ENCODE measurements around the gene TBL1XR1. TPM values are rescaled to one million over a fixed set of nuclear protein-coding genes. Genes with fewer than 3 reads are reported as not detected.

The TBL1XR1 gene
- total and polyA plus RNA-seq, 2 of the 4 experiments (the other 2 are of a cell fraction) = 25.2 to 170 TPM

- peak overlapping the region; percentile 45; the same call in 1 of the 2 replicates for H2BK20ac ChIP-seq (ENCODE audit: low read depth, low read length)
- H3K9me1 ChIP-seq (ENCODE audit: insufficient read depth, low read length) = no peaks in the 10 kb centered on the region
- no peak overlapping the region for H3K4me2 ChIP-seq (ENCODE audit: low read depth, low read length)
- 0 out of 3 replicates have a peak overlapping the region, but pooled peaks have one; percentile 1 for H2BK15ac ChIP-seq (ENCODE audit: low read depth, low read length)
- no peak overlapping the region for H3K4me3 ChIP-seq (ENCODE audit: insufficient read depth, low read depth, low read length)
- no peak overlapping the region for H3K9ac ChIP-seq (ENCODE audit: low read depth, low read length)
- dilution Hi-C loops (cut with HindIII; ENCODE audit: low sequenced_read_pairs, unreplicated experiment) = no loop called here
- no peak overlapping the region for H2AK9ac ChIP-seq (replicated peaks; ENCODE audit: low read depth, low read length, poor library complexity)
- H3K27me3 ChIP-seq (ENCODE audit: control insufficient read depth, insufficient read depth, low read length) = no peaks in the 10 kb centered on the region
- no peaks in the 10 kb centered on the region for H3K79me1 ChIP-seq (ENCODE audit: low read depth in 1 of 2, low read length in 2 of 2)
- H3K4ac ChIP-seq (ENCODE audit: low read depth, low read length) = no peak overlapping the region
- intact Hi-C loops (cut with micrococcal nuclease) = no loop called here
- no peak overlapping the region for H3K18ac ChIP-seq (ENCODE audit: low read depth, low read length)
- no peak overlapping the region for H4K5ac ChIP-seq (ENCODE audit: low read depth, low read length)
- TF ChIP-seq NFE2L2 (IDR thresholded peaks at IDR 0.05; ENCODE audit: low read depth, low read length) (no peak), MAZ (IDR thresholded peaks at IDR 0.05; ENCODE audit: borderline replicate concordance, low read depth, low read length) (no peak), SMC3 (IDR thresholded peaks at IDR 0.05; ENCODE audit: low read depth, low read length) (no peak)
- TF ChIP-seq, protein P1, sequence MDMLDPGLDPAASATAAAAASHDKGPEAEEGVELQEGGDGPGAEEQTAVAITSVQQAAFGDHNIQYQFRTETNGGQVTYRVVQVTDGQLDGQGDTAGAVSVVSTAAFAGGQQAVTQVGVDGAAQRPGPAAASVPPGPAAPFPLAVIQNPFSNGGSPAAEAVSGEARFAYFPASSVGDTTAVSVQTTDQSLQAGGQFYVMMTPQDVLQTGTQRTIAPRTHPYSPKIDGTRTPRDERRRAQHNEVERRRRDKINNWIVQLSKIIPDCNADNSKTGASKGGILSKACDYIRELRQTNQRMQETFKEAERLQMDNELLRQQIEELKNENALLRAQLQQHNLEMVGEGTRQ (IDR thresholded peaks at IDR 0.05; ENCODE audit: low read depth, low read length) = no peak
- no peak overlapping the region for H2BK5ac ChIP-seq (ENCODE audit: low read depth, low read length, poor library complexity, severe bottlenecking)
- no peak overlapping the region for H2AFZ ChIP-seq (replicated peaks; ENCODE audit: low read length, poor library complexity)
- no TSS peak for BruUV-seq (replicated peaks)
- ChIA-PET POLR2A (ENCODE audit: unreplicated experiment) (no interaction called here), CTCF (interaction anchor here (0.6 kb wide), 1 partner anchor 911 kb away, joined by 3 read pairs; no protein-coding TSS in a partner anchor)
- H3K56ac ChIP-seq (ENCODE audit: extremely low read depth, insufficient read depth, low read length) = no peak overlapping the region
- no peak overlapping the region for H3K14ac ChIP-seq (replicated peaks; ENCODE audit: low read depth, low read length)
- H4K20me1 ChIP-seq (ENCODE audit: insufficient read depth, low read length) = no peaks in the 10 kb centered on the region
- H3K23ac ChIP-seq (ENCODE audit: low read depth, low read length) = no peak overlapping the region
- no peaks in the 10 kb centered on the region for H3K4me1 ChIP-seq (ENCODE audit: control insufficient read depth, insufficient read depth, low read length)
- no peak overlapping the region for H4K8ac ChIP-seq (ENCODE audit: low read depth in 2 of 2, low read length in 2 of 2)
- no peak overlapping the region for H3K27ac ChIP-seq (ENCODE audit: insufficient read depth, low read length)
- in situ Hi-C loops (cut with MboI; ENCODE audit: low sequenced_read_pairs) = no loop called here
- no CpG with 5 or more reads among the region's 6 CpGs for whole genome bisulfite sequencing, 2 experiments (ENCODE audit: extremely low coverage in 2 of 2, insufficient read length in 1 of 2)
- no peak overlapping the region for H2AK5ac ChIP-seq (ENCODE audit: low read depth, low read length)
- H3K36me3 ChIP-seq (ENCODE audit: control insufficient read depth, insufficient read depth, low read length) = no peaks in the 10 kb centered on the region
- DNase-seq = no peak
- no peak overlapping the region for H4K91ac ChIP-seq (ENCODE audit: insufficient read depth, low read depth, low read length)
- no peaks in the 10 kb centered on the region; the same call in 1 of the 2 replicates for H3K9me3 ChIP-seq (ENCODE audit: control insufficient read depth, insufficient read depth, low read length)
- no peak for ATAC-seq (ENCODE audit: low read depth)
- H2BK120ac ChIP-seq (ENCODE audit: low read depth, low read length) = no peak overlapping the region
Observed at GRCh38 chr3:177230641-177231040, 33.4 kb upstream of the TBL1XR1 start.

Measured in IMR-90 (cell line).